Activated CD4-positive, alpha-beta T cell treated with anti-CD3 and anti-CD28 coated beads for 36 hours (primary cell): ENCODE measurements around the gene AHNAK. TPM values are rescaled to one million over a fixed set of nuclear protein-coding genes. Genes with fewer than 3 reads are reported as not detected.
"Not testable (repeated sequence)": the region's sequence is repeated elsewhere in the genome, so short reads cannot be mapped to it uniquely, and the experiment has no call there.

Experiments
- ATAC-seq: fragments of 200-7000 bp; cut with Tn5 transposase; one replicate; pipeline ENCODE4 v1.10.0; 2021; ENCODE audit warnings: mild to moderate bottlenecking, moderate library complexity
- CTCF ChIA-PET: fragments of 350-600 bp; sonication (Branson Sonifier 250); formaldehyde crosslinking; loops from one replicate; lab custom pipeline; 2021; ENCODE audit warnings: antibody characterized with exemption; lab: Charles Lee
- POLR2A ChIA-PET: fragments of 350-600 bp; sonication (Branson Sonifier 250); formaldehyde crosslinking; loops from one replicate; lab custom pipeline; 2021; ENCODE audit warnings: antibody characterized with exemption, inconsistent platforms; lab: Charles Lee
- DNase-seq: peaks from one replicate; pipeline ENCODE4 v3.0.0-alpha.2; 2020
- H3K27ac Mint-ChIP-seq: one replicate; pipeline ENCODE4 v1.8.0; 2021; ENCODE audit warnings: mixed read lengths
- H3K27me3 Mint-ChIP-seq: one replicate; pipeline ENCODE4 v1.8.0; 2021; ENCODE audit warnings: mixed read lengths
- H3K36me3 Mint-ChIP-seq: one replicate; pipeline ENCODE4 v1.8.0; 2021; ENCODE audit warnings: low read depth, mixed read lengths
- H3K4me1 Mint-ChIP-seq: one replicate; pipeline ENCODE4 v1.8.0; 2021; ENCODE audit warnings: mixed read lengths
- H3K4me3 Mint-ChIP-seq: one replicate; pipeline ENCODE4 v1.8.0; 2021; ENCODE audit warnings: mild to moderate bottlenecking, moderate library complexity, mixed read lengths
- H3K9me3 Mint-ChIP-seq: one replicate; pipeline ENCODE4 v1.8.0; 2021; ENCODE audit warnings: low read depth, mixed read lengths
- intact Hi-C, 2 experiments: fragments of 100-400 bp; cut with DNase I in 1 of 2; cut with micrococcal nuclease in 1 of 2; formaldehyde crosslinking; loops; one replicate each; pipeline versions ENCODE4 v1.14.2 to v1.15.1; 2022 to 2024; cut with DNase I, micrococcal nuclease
- total RNA-seq, 2 experiments: library from RNA; stranded (reverse); gene quantifications; one replicate each; pipeline ENCODE4 v1.2.3, GENCODE V29; 2021

The AHNAK gene
- total RNA-seq, 2 experiments from 2014 or later: 47.3 to 54.7 TPM

- DNase-seq (no peak), ATAC-seq (no peak)
- CTCF ChIA-PET: interaction anchor here (1.4 to 7.4 kb wide), 3 partner anchors 11 to 130 kb away, joined by 8 to 42 read pairs (median 11); partner anchors contain the start of gene TUT1
- intact Hi-C loops: loop anchor here (5.0 to 10.0 kb wide), 4 partner anchors 58 to 1570 kb away; partner anchors contain the start of genes EML3 (in 1 of the 2) and ROM1 (in 1 of the 2)
- POLR2A ChIA-PET: interaction anchor here (1.0 to 2.5 kb wide), 3 partner anchors 11 to 110 kb away, joined by 3 to 12 read pairs (median 3); partner anchors contain the start of genes C11orf98, CSKMT and TUT1
- Mint-ChIP-seq H3K4me1 (peaks cover 96% of the 10 kb centered on the region), H3K27ac (peak overlapping the region; percentile 92), H3K9me3 (no peaks in the 10 kb centered on the region), H3K36me3 (peaks cover 31% of the 10 kb centered on the region), H3K27me3 (no peaks in the 10 kb centered on the region), H3K4me3 (peak overlapping the region; percentile 42)
Measured at GRCh38 chr11:62554387-62555167, 8.0 kb upstream of the AHNAK start.

GRCh38 chr11:62553839-62554361 is 7.3 kb upstream of the AHNAK start:
- H3K27me3 Mint-ChIP-seq: no peaks in the 10 kb centered on the region
- DNase-seq (no peak), ATAC-seq (no peak)
- no peaks in the 10 kb centered on the region for H3K9me3 Mint-ChIP-seq
- ChIA-PET POLR2A (interaction anchor here (2.5 to 3.3 kb wide), 2 partner anchors 11 to 38 kb away, joined by 12 to 26 read pairs; partner anchors contain the start of gene TUT1), CTCF (interaction anchor here (7.4 kb wide), 1 partner anchor 129 kb away, joined by 42 read pairs; no protein-coding TSS in a partner anchor)
- peak overlapping the region; percentile 43 for H3K27ac Mint-ChIP-seq
- intact Hi-C loops: loop anchor here (2.0 to 10.0 kb wide), 2 partner anchors 47 to 1569 kb away; partner anchors contain the start of gene MTA2 (in 1 of the 2)
- peaks cover 25% of the 10 kb centered on the region for H3K36me3 Mint-ChIP-seq
- no peak overlapping the region for H3K4me3 Mint-ChIP-seq
- peaks cover 90% of the 10 kb centered on the region for H3K4me1 Mint-ChIP-seq

GRCh38 chr11:62553080-62553838 is 6.7 kb upstream of the AHNAK start:
- CTCF ChIA-PET: interaction anchor here (0.7 to 7.4 kb wide), 5 partner anchors 9 to 341 kb away, joined by 3 to 42 read pairs (median 3); partner anchors contain the start of gene TUT1
- intact Hi-C loops: loop anchor here (2.0 to 10.0 kb wide), 2 partner anchors 48 to 1568 kb away; partner anchors contain the start of gene MTA2 (in 1 of the 2)
- POLR2A ChIA-PET: interaction anchor here (0.9 to 3.3 kb wide), 3 partner anchors 11 to 288 kb away, joined by 3 to 26 read pairs (median 9); no protein-coding TSS in a partner anchor
- Mint-ChIP-seq H3K9me3 (no peaks in the 10 kb centered on the region), H3K4me1 (peaks cover 84% of the 10 kb centered on the region), H3K4me3 (peak overlapping the region; percentile 17), H3K27ac (peak overlapping the region; percentile 74), H3K27me3 (no peaks in the 10 kb centered on the region), H3K36me3 (peaks cover 21% of the 10 kb centered on the region)
- ATAC-seq: peak; percentile 7
- peak; percentile 61 for DNase-seq

- ChIA-PET POLR2A (interaction anchor here (0.8 to 3.3 kb wide), 10 partner anchors 8 to 329 kb away, joined by 3 to 26 read pairs (median 4); partner anchors contain the start of genes B3GAT3, EEF1G and TUT1), CTCF (interaction anchor here (0.6 to 7.4 kb wide), 12 partner anchors 8 to 341 kb away, joined by 3 to 42 read pairs (median 4); partner anchors contain the start of gene TUT1)
- Mint-ChIP-seq H3K27me3 (peaks cover 3% of the 10 kb centered on the region), H3K4me1 (peaks cover 84% of the 10 kb centered on the region), H3K36me3 (peaks cover 17% of the 10 kb centered on the region), H3K9me3 (no peaks in the 10 kb centered on the region), H3K27ac (peak overlapping the region; percentile 74), H3K4me3 (peak overlapping the region; percentile 17)
- intact Hi-C loops: loop anchor here (2.0 to 10.0 kb wide), 2 partner anchors 48 to 1568 kb away; partner anchors contain the start of gene MTA2 (in 1 of the 2)
- peak; percentile 47 for DNase-seq
- ATAC-seq: no peak
Measured at GRCh38 chr11:62552485-62553079, 6.0 kb upstream of the AHNAK start.

GRCh38 chr11:62550478-62550877 is 3.9 kb upstream of the AHNAK start:
- DNase-seq, H3K4me3 Mint-ChIP-seq, H3K27ac Mint-ChIP-seq, ATAC-seq, H3K27me3 Mint-ChIP-seq, H3K9me3 Mint-ChIP-seq: not testable (repeated sequence)
- peaks cover 71% of the 10 kb centered on the region for H3K4me1 Mint-ChIP-seq
- intact Hi-C loops: loop anchor here in 1 of 2 experiments (10.0 kb wide), 1 partner anchor 1566 kb away; no protein-coding TSS in a partner anchor
- peaks cover 13% of the 10 kb centered on the region for H3K36me3 Mint-ChIP-seq
- POLR2A ChIA-PET: interaction anchor here (0.6 kb wide), 1 partner anchor 291 kb away, joined by 4 read pairs; no protein-coding TSS in a partner anchor
- CTCF ChIA-PET: interaction anchor here (0.9 to 7.4 kb wide), 7 partner anchors 8 to 126 kb away, joined by 3 to 42 read pairs (median 4); no protein-coding TSS in a partner anchor

GRCh38 chr11:62548545-62549335 is 2.1 kb upstream of the AHNAK start:
- Mint-ChIP-seq H3K27ac (no peak overlapping the region), H3K4me1 (peaks cover 70% of the 10 kb centered on the region), H3K4me3 (no peak overlapping the region), H3K9me3 (no peaks in the 10 kb centered on the region), H3K27me3 (peaks cover 5% of the 10 kb centered on the region), H3K36me3 (peaks cover 3% of the 10 kb centered on the region)
- ChIA-PET CTCF (interaction anchor here (0.7 to 7.4 kb wide), 3 partner anchors 8 to 124 kb away, joined by 3 to 42 read pairs (median 6); no protein-coding TSS in a partner anchor), POLR2A (interaction anchor here (1.0 kb wide), 1 partner anchor 8 kb away, joined by 3 read pairs; no protein-coding TSS in a partner anchor)
- DNase-seq (no peak), ATAC-seq (no peak)
- intact Hi-C loops: no loop called here

GRCh38 chr11:62547691-62548281 is 1.2 kb upstream of the AHNAK start:
- DNase-seq (no peak), ATAC-seq (no peak)
- ChIA-PET POLR2A (interaction anchor here (0.6 to 1.3 kb wide), 5 partner anchors 9 to 613 kb away, joined by 3 to 8 read pairs (median 3); no protein-coding TSS in a partner anchor), CTCF (interaction anchor here (0.6 to 1.5 kb wide), 4 partner anchors 9 to 284 kb away, joined by 3 to 6 read pairs (median 4); partner anchors contain the start of gene STX5)
- no peak overlapping the region for H3K27ac Mint-ChIP-seq
- peaks cover 5% of the 10 kb centered on the region for H3K27me3 Mint-ChIP-seq
- intact Hi-C loops: no loop called here
- H3K36me3 Mint-ChIP-seq: peaks cover 1% of the 10 kb centered on the region
- H3K4me3 Mint-ChIP-seq: peak overlapping the region; percentile 51
- no peaks in the 10 kb centered on the region for H3K9me3 Mint-ChIP-seq
- H3K4me1 Mint-ChIP-seq: peaks cover 70% of the 10 kb centered on the region

- POLR2A ChIA-PET: interaction anchor here (0.6 to 1.3 kb wide), 4 partner anchors 10 to 612 kb away, joined by 3 to 8 read pairs (median 4); no protein-coding TSS in a partner anchor
- no peak for DNase-seq
- H3K4me1 Mint-ChIP-seq: peaks cover 69% of the 10 kb centered on the region
- H3K27ac Mint-ChIP-seq: no peak overlapping the region
- H3K9me3 Mint-ChIP-seq: no peaks in the 10 kb centered on the region
- no peak for ATAC-seq
- CTCF ChIA-PET: interaction anchor here (0.6 to 1.5 kb wide), 3 partner anchors 9 to 122 kb away, joined by 3 to 4 read pairs (median 4); partner anchors contain the start of gene TUT1
- peak overlapping the region; percentile 52 for H3K4me3 Mint-ChIP-seq
- H3K36me3 Mint-ChIP-seq: peaks cover 1% of the 10 kb centered on the region
- intact Hi-C loops: no loop called here
- H3K27me3 Mint-ChIP-seq: peaks cover 5% of the 10 kb centered on the region
Measured at GRCh38 chr11:62546929-62547625, 471 bp upstream of the AHNAK start.
